CD4-positive, CD25-positive, alpha-beta regulatory T cell (primary cell): Measurements from ENCODE around the gene TMEM81. TPM values are rescaled to one million over a fixed set of nuclear protein-coding genes. Genes with fewer than 3 reads are reported as not detected.
A peak's percentile ranks its signal among the peaks of the same experiment; 100 is the strongest.

Experiments used
- ATAC-seq, 2 donors: fragments of 150-1000 bp; cut with Tn5 transposase; one replicate each; pipeline ENCODE4 v1.10.0; 2021; ENCODE audit warnings: low read depth in 2 of 2, moderate number of reproducible peaks in 2 of 2, moderate library complexity in 1 of 2
- DNase-seq, 3 donors: peaks; one replicate each; pipeline versions ENCODE4 v3.0.0 to v3.0.0-alpha.2; 2012 to 2022; ENCODE audit warnings: mixed read lengths in 1 of 3
- H3K27ac ChIP-seq: one replicate; pipeline ENCODE4 v1.7.0; 2013; ENCODE audit warnings: mild to moderate bottlenecking, low read length; ENCODE audit not compliant: insufficient read depth, poor library complexity, severe bottlenecking
- H3K27me3 ChIP-seq: one replicate; pipeline ENCODE4 v1.7.0; 2013; ENCODE audit warnings: low read length; ENCODE audit not compliant: control insufficient read depth, insufficient read depth
- H3K36me3 ChIP-seq: one replicate; pipeline ENCODE4 v1.7.0; 2013; ENCODE audit warnings: mild to moderate bottlenecking, low read length, moderate library complexity; ENCODE audit not compliant: control insufficient read depth, insufficient read depth
- H3K4me1 ChIP-seq: 2 replicates; pipeline ENCODE4 v1.7.0; 2013; ENCODE audit warnings: mild to moderate bottlenecking, low read length; ENCODE audit not compliant: insufficient read depth, control insufficient read depth, poor library complexity, severe bottlenecking
- H3K4me3 ChIP-seq: one replicate; pipeline ENCODE4 v1.7.0; 2013; ENCODE audit warnings: low read depth, mild to moderate bottlenecking, low read length, moderate library complexity
- H3K9me3 ChIP-seq, 2 experiments: 1 replicate in 1 of 2; 2 replicates in 1 of 2; pipeline ENCODE4 v1.7.0; 2013; ENCODE audit warnings: low read length in 2 of 2, mild to moderate bottlenecking in 1 of 2, moderate library complexity in 1 of 2; ENCODE audit not compliant: control insufficient read depth in 2 of 2
- H3K27ac Mint-ChIP-seq, 3 donors: one replicate each; pipeline ENCODE4 v1.8.0; 2020 to 2022; ENCODE audit warnings: mild to moderate bottlenecking in 3 of 3, mixed read lengths in 3 of 3, moderate library complexity in 2 of 3
- H3K27me3 Mint-ChIP-seq: one replicate; pipeline ENCODE4 v1.8.0; 2022; ENCODE audit warnings: mild to moderate bottlenecking, mixed read lengths
- H3K36me3 Mint-ChIP-seq: one replicate; pipeline ENCODE4 v1.8.0; 2020; ENCODE audit warnings: mixed read lengths
- H3K4me1 Mint-ChIP-seq, 4 donors: one replicate each; pipeline ENCODE4 v1.8.0; 2020 to 2022; ENCODE audit warnings: mixed read lengths in 4 of 4, mild to moderate bottlenecking in 1 of 4
- H3K4me3 Mint-ChIP-seq, 4 donors: one replicate each; pipeline ENCODE4 v1.8.0; 2020 to 2022; ENCODE audit warnings: mild to moderate bottlenecking in 4 of 4, mixed read lengths in 4 of 4, moderate library complexity in 3 of 4
- H3K9me3 Mint-ChIP-seq, 7 donors: one replicate each; pipeline ENCODE4 v1.8.0; 2020 to 2022; ENCODE audit warnings: mixed read lengths in 7 of 7, mild to moderate bottlenecking in 3 of 7, moderate library complexity in 2 of 7
- polyA plus RNA-seq, 4 donors: library from polyadenylated mRNA; unstranded; fragments of 300-500 nt; fragmentation: Illumina TruSeq; gene quantifications; one replicate each; pipeline ENCODE4 v1.2.3, GENCODE V29; 2021
- total RNA-seq: library from RNA; stranded (reverse); gene quantifications from one replicate; pipeline ENCODE4 v1.2.3, GENCODE V29; 2022

The TMEM81 gene
- total and polyA plus RNA-seq, 5 donors from 2014 or later, result 0.54 to 3.4 (median 0.60) TPM

GRCh38 chr1:205065666-205066065 is 18.6 kb downstream of the TMEM81 start:
- peaks cover 4% of the 10 kb centered on the region for H3K4me1 ChIP-seq
- Mint-ChIP-seq H3K27me3 (peaks cover 9% of the 10 kb centered on the region), H3K27ac (no peak overlapping the region), H3K4me1 (peaks cover 0 to 5% (median 0%) of the 10 kb centered on the region in 4 donors), H3K4me3 (no peak overlapping the region), H3K36me3 (no peaks in the 10 kb centered on the region), H3K9me3 (peaks cover 0 to 2% (median 0%) of the 10 kb centered on the region in 7 donors)
- ATAC-seq (no peak), DNase-seq (no peak)
- H3K4me3 ChIP-seq, result no peak overlapping the region
- H3K9me3 ChIP-seq, result no peaks in the 10 kb centered on the region
- no peaks in the 10 kb centered on the region for H3K27me3 ChIP-seq
- no peak overlapping the region for H3K27ac ChIP-seq
- H3K36me3 ChIP-seq, result no peaks in the 10 kb centered on the region

- H3K4me1 Mint-ChIP-seq, result peaks cover 0 to 5% (median 0%) of the 10 kb centered on the region in 4 donors
- peaks cover 0 to 2% (median 0%) of the 10 kb centered on the region in 7 donors for H3K9me3 Mint-ChIP-seq
- H3K4me3 ChIP-seq, result no peak overlapping the region
- no peaks in the 10 kb centered on the region for H3K9me3 ChIP-seq
- no peaks in the 10 kb centered on the region for H3K36me3 ChIP-seq
- no peaks in the 10 kb centered on the region for H3K36me3 Mint-ChIP-seq
- H3K27ac Mint-ChIP-seq, result no peak overlapping the region
- no peaks in the 10 kb centered on the region for H3K27me3 ChIP-seq
- DNase-seq, result no peak
- H3K4me3 Mint-ChIP-seq, result no peak overlapping the region
- no peak overlapping the region for H3K27ac ChIP-seq
- peaks cover 4% of the 10 kb centered on the region for H3K4me1 ChIP-seq
- H3K27me3 Mint-ChIP-seq, result peaks cover 9% of the 10 kb centered on the region
- no peak for ATAC-seq
Measured at GRCh38 chr1:205064741-205065316, 19.4 kb downstream of the TMEM81 start.

DNA sequence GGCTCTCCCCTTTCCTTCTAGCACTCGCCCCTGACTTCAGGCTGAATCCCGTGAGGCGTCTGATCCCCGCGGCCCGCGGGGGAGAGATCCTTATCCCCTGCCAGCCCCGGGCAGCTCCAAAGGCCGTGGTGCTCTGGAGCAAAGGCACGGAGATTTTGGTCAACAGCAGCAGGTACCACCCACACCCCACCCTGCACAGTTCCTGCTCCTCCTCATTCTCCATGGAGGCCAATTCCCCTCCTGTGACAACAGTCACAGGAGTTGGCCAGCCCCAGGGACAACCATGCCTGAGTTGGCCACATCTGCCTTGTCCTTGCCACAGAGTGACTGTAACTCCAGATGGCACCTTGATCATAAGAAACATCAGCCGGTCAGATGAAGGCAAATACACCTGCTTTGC is 20.0 kb downstream of the TMEM81 start:
- no peaks in the 10 kb centered on the region for H3K36me3 Mint-ChIP-seq
- Histone ChIP-seq H3K9me3 (no peaks in the 10 kb centered on the region), H3K4me3 (no peak overlapping the region), H3K36me3 (no peaks in the 10 kb centered on the region), H3K4me1 (peaks cover 4% of the 10 kb centered on the region), H3K27me3 (no peaks in the 10 kb centered on the region), H3K27ac (no peak overlapping the region)
- no peak overlapping the region for H3K27ac Mint-ChIP-seq
- H3K27me3 Mint-ChIP-seq, result peaks cover 9% of the 10 kb centered on the region
- H3K9me3 Mint-ChIP-seq, result peaks cover 0 to 2% (median 0%) of the 10 kb centered on the region in 7 donors
- H3K4me3 Mint-ChIP-seq, result no peak overlapping the region
- peaks cover 0 to 5% (median 0%) of the 10 kb centered on the region in 4 donors for H3K4me1 Mint-ChIP-seq
- DNase-seq, result no peak
- no peak for ATAC-seq

- ATAC-seq (no peak), DNase-seq (no peak)
- Mint-ChIP-seq H3K4me3 (no peak overlapping the region), H3K27me3 (peaks cover 9% of the 10 kb centered on the region), H3K27ac (no peak overlapping the region), H3K36me3 (no peaks in the 10 kb centered on the region), H3K9me3 (peaks cover 0 to 2% (median 0%) of the 10 kb centered on the region in 7 donors), H3K4me1 (peaks cover 0 to 5% (median 0%) of the 10 kb centered on the region in 4 donors)
- H3K4me3 ChIP-seq, result no peak overlapping the region
- no peaks in the 10 kb centered on the region for H3K9me3 ChIP-seq
- H3K27me3 ChIP-seq, result no peaks in the 10 kb centered on the region
- no peak overlapping the region for H3K27ac ChIP-seq
- no peaks in the 10 kb centered on the region for H3K36me3 ChIP-seq
- H3K4me1 ChIP-seq, result peaks cover 4% of the 10 kb centered on the region
Measured at GRCh38 chr1:205062895-205063294, 21.4 kb downstream of the TMEM81 start.

DNA sequence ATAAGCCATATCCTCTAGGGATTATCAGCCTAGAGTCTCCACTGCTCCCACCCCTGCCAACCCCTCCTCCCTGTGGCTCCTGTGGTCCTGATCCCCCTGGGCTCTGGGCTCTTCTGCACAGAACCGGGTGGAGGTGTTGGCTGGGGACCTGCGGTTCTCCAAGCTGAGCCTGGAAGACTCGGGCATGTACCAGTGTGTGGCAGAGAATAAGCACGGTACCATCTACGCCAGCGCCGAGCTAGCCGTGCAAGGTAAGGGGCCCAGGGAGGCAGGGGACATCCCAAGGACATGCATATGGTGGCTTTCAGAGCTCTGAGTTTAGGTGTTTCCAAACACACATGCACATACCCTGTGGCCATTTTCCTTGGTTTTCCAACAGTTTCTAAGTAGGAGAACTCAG is 21.9 kb downstream of the TMEM81 start:
- H3K4me1 Mint-ChIP-seq, result peaks cover 0 to 5% (median 0%) of the 10 kb centered on the region in 4 donors
- H3K4me3 Mint-ChIP-seq, result no peak overlapping the region
- no peaks in the 10 kb centered on the region for H3K27me3 ChIP-seq
- H3K27me3 Mint-ChIP-seq, result peaks cover 9% of the 10 kb centered on the region
- H3K4me1 ChIP-seq, result peaks cover 4% of the 10 kb centered on the region
- DNase-seq (no peak), ATAC-seq (no peak)
- H3K27ac Mint-ChIP-seq, result no peak overlapping the region
- H3K36me3 ChIP-seq, result no peaks in the 10 kb centered on the region
- no peak overlapping the region for H3K4me3 ChIP-seq
- H3K36me3 Mint-ChIP-seq, result no peaks in the 10 kb centered on the region
- H3K9me3 Mint-ChIP-seq, result peaks cover 0 to 2% (median 0%) of the 10 kb centered on the region in 7 donors
- H3K27ac ChIP-seq, result no peak overlapping the region
- H3K9me3 ChIP-seq, result no peaks in the 10 kb centered on the region

DNA sequence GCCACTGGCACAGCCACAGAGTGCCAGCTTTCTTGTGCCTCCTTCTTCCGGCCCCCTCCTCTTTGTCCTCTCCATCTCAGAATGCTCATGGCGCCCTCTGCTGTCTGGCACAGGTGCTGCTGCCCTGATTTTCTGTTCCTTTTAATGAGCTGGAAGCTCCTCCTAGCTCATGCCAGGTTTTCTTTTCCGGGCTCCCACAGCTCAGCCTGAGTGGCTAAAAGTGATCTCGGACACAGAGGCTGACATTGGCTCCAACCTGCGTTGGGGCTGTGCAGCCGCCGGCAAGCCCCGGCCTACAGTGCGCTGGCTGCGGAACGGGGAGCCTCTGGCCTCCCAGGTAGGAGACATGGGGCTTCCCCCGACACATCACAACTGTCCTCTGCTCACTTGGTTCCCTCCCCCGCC is 22.6 kb downstream of the TMEM81 start:
- Mint-ChIP-seq H3K27me3 (peaks cover 9% of the 10 kb centered on the region), H3K4me3 (no peak overlapping the region), H3K9me3 (peaks cover 0 to 2% (median 0%) of the 10 kb centered on the region in 7 donors), H3K36me3 (no peaks in the 10 kb centered on the region), H3K27ac (no peak overlapping the region), H3K4me1 (peaks cover 0 to 5% (median 0%) of the 10 kb centered on the region in 4 donors)
- peaks cover 4% of the 10 kb centered on the region for H3K4me1 ChIP-seq
- no peak overlapping the region for H3K4me3 ChIP-seq
- no peaks in the 10 kb centered on the region for H3K9me3 ChIP-seq
- ATAC-seq (peak; percentile 54 to 71), DNase-seq (peak; percentile 33 to 73 (median 61))
- no peaks in the 10 kb centered on the region for H3K27me3 ChIP-seq
- no peak overlapping the region for H3K27ac ChIP-seq
- H3K36me3 ChIP-seq, result no peaks in the 10 kb centered on the region

DNA sequence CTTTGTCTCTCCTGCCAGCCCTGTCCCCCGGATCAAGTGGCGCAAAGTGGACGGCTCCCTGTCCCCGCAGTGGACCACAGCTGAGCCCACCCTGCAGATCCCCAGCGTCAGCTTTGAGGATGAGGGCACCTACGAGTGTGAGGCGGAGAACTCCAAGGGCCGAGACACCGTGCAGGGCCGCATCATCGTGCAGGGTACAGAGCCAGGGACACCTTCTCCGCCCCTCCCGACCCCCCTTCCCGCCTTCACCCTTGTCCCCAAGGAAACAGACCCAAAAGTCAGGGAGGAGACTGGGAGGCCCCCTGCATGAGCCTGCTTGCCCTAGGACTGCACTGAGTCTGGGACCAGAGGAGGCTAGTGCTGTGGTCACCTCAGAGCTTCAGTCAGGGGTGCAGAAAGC is 23.0 kb downstream of the TMEM81 start:
- no peaks in the 10 kb centered on the region for H3K9me3 Mint-ChIP-seq
- H3K27ac Mint-ChIP-seq, result no peak overlapping the region
- Histone ChIP-seq H3K27ac (no peak overlapping the region), H3K9me3 (no peaks in the 10 kb centered on the region), H3K36me3 (no peaks in the 10 kb centered on the region), H3K4me3 (no peak overlapping the region), H3K27me3 (no peaks in the 10 kb centered on the region), H3K4me1 (peaks cover 4% of the 10 kb centered on the region)
- H3K4me3 Mint-ChIP-seq, result no peak overlapping the region
- no peaks in the 10 kb centered on the region for H3K36me3 Mint-ChIP-seq
- no peak for DNase-seq
- no peak for ATAC-seq
- H3K27me3 Mint-ChIP-seq, result peaks cover 9% of the 10 kb centered on the region
- peaks cover 0 to 5% (median 0%) of the 10 kb centered on the region in 4 donors for H3K4me1 Mint-ChIP-seq

GRCh38 chr1:205060746-205061145 is 23.5 kb downstream of the TMEM81 start:
- H3K4me1 Mint-ChIP-seq, result peaks cover 0 to 5% (median 0%) of the 10 kb centered on the region in 4 donors
- Histone ChIP-seq H3K4me3 (no peak overlapping the region), H3K27me3 (no peaks in the 10 kb centered on the region), H3K4me1 (peaks cover 4% of the 10 kb centered on the region), H3K9me3 (no peaks in the 10 kb centered on the region), H3K27ac (no peak overlapping the region), H3K36me3 (no peaks in the 10 kb centered on the region)
- DNase-seq, result no peak
- ATAC-seq, result no peak
- no peaks in the 10 kb centered on the region for H3K9me3 Mint-ChIP-seq
- H3K27me3 Mint-ChIP-seq, result peaks cover 9% of the 10 kb centered on the region
- H3K36me3 Mint-ChIP-seq, result no peaks in the 10 kb centered on the region
- no peak overlapping the region for H3K4me3 Mint-ChIP-seq
- peak overlapping the region in 1 of 3 donors; percentile 14 for H3K27ac Mint-ChIP-seq
